ENCODE results near the gene SPIRE2.
"Not testable (repeated sequence)": the region's sequence is repeated elsewhere in the genome, so short reads cannot be mapped to it uniquely, and the experiment has no call there.

SPIRE2 gene

DNA sequence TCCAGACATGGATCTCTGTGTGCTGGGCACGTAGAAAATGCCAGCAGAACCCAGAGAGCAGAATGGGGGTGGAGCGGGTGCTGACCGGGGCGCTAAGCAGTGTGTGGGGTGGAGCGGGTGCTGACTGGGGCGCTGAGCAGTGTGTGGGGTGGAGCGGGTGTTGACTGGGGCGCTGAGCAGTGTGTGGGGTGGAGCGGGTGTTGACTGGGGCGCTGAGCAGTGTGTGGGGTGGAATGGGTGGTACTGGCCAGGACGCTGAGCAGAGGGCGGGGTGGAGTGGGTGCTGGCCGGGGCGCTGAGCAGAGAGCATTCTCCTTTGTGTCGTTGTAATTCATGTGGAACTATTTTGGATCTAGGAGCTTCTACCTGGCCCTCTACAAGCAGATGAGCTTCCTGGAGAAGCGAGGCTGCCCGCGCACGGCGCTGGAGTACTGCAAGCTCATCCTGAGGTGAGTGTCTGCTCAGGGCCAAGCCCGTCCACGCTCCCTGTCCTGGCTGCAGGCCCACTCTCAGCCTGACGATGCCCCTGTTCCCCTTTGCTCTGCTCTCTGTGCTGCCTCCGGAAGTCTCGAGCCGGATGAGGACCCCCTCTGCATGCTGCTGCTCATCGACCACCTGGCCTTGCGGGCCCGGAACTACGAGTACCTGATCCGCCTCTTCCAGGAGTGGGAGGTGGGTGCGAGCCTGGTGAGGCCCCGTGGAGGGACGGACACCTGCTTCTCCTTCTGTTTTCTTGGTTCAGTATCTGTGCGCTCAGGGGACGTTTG, 70.1 kb downstream of the SPIRE2 start:
- no peak for ATAC-seq

DNA sequence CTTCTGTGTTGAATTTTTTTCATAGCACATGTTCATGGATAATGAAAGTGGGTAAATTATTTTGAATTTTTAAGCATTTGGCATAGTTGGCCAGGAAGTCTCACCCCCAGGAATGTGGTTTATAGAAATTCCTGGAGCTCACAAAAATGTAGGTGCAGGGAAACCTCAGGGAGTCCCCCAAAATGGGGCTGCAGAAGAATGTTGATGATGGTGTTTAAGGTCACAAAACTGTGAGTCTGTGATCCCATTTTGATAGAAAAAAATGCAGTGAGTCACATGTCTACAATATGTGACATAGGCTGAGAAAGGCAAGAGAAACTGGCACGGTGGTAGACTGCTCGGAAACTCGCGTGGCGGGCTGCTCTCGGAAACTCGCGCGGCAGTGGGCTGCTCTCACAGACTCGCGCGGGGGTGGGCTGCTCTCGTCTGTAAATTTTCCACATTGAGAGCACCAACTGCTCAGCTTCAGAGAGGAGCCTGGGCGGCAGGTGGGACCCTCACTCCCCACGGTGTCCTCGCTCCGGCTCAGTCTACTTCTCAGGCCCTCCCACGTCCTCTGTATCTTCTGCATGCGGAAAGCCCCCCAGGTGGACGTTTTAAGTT, 71.7 kb downstream of the SPIRE2 start:
- ATAC-seq (peak; percentile 41), DNase-seq (no peak)

More for the DNA sequence above, 70.1 kb downstream of the SPIRE2 start:
- no peak for DNase-seq

DNA sequence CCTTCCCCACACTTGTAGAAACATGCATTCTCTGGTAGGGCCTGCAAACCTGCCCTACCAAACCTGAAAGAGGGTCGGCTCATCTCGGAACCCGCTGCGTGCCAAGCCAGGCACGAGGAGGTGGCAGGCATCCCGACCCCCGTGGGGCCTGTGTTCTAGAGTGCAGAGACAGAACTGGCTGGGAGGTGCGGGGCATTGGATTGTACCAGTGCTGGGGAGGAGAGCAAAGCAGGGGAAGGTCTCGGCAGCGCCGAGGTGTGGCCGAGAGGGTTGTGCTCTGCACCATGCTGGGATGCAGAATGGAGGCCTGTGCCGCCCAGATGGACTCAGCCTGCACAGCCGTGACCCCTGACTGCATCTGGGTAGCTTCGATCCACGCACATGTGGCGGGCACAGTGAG, 72.6 kb downstream of the SPIRE2 start:
- no peak for DNase-seq
- ATAC-seq = no peak

DNA sequence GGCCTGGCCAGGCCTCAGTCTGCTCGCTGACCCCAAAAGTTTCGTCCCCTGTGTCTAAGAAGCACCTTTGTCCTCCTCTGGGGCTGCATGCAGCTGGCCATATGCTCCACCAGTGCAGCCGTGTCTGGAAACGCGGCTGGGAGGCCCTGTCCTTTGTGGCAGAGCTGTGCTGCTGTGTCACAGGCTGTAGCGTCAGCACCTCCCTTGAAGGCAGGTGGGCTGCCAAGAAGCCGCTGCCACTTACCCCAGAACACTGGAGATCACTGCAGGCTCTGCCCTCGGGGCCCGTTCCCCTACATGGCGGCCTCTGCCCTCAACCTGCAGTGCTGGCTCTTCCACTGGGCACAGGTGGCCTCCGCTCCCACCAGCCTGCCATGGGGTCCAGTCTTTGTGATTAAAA, 74.7 kb downstream of the SPIRE2 start:
- DNase-seq (no peak), ATAC-seq (no peak)

DNA sequence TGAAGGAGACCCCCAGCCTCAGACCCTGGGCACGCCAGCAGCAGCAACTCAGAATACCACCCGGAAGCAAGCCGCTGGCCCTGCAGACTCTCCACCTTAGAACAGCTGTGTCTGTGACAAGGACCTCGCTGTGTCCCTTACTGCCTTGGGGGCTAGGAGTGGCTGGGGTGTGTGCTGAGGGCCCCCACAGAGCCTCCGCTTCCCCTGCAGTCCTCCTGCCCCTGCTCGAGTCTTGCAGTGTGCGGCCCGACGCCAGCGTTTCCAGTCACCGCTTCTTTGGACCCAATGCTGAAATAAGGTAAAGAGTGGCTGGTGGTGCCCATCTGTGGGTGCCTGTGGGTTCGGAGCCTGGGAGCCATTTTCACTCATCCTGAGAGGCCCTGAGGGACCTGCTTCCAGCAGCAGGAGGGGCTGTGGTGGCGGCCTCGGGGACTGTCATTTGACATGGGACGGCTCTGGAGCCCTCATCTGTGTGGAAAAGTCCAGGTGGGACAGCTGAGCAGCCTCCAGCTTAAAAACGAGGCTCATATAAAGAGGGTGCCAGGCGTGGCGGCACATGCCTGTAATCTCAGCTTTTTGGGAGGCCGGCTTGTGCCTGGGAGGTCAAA, 75.7 kb downstream of the SPIRE2 start:
- no peak for ATAC-seq
- no peak for DNase-seq

DNA sequence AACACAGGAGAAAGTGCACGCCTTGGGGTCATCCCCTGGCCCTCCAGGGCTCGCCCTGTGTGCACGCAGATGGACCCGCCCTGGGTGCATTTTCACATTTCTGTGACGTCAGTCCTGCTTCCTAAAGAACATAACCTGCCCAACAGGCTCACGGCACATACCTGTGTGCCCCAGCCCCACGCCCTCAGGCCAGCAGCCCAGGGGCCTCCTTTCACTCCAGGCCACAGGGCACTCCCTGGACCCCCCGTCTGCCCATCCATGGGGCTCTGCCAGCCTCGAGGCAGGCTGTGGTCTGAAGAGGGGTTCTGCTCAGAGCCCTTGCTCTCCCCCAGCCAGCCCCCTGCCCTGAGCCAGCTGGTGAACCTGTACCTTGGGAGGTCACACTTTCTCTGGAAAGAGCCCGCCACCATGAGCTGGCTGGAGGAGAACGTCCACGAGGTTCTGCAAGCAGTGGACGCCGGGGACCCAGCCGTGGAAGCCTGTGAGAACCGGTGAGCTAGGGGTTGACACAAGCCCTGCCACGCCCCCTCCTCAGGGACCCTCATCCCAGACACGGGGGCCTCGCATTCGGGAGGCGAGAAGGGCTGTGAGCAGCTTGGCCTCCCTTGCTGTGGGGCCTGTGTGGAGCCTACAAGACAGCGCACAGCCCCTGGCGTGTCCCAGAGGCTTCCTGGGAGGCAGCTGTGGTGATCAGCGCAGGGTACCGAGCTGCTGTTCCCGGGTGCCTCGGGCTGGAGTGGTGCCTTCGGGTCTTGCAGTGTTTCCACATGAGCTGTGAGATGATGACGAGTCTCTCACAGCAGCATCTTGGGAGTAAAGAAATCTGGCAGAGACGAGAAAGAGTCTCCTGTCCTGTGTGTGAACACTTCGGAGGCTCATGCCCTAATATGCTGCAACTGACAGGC, 76.6 kb downstream of the SPIRE2 start:
- no peak for ATAC-seq
- no peak for DNase-seq

DNA sequence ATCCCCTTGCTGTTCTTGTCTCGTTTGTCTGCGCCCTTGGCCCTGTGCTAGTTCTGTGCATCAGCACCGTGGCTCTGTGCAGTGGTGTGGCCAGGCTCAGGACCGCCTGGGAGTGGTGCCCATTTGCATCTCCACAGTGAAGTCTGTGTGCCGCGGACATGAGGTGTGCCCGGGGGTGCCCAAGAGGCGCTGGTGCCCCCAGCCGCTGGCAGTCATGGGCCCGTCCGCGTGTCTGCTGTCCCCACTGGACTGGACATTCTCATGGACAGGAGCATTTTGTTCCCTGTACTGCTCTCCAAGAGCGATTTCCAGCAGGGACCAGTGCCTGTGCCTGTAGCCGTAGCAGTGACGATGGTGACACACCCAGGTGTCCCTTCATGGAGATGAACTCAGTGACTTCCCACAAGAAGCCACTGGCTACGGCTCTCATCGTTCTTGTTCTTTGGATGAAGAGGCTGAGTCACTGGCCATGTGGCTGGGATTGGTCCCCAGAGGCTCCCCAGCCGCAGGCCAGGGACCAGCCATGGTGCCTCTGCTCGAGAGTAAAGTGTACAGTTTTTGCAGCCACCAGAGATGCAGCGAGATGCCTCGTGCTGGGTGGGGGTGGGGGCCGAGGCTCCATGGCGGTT, 77.3 kb downstream of the SPIRE2 start:
- DNase-seq = no peak
- ATAC-seq = no peak

DNA sequence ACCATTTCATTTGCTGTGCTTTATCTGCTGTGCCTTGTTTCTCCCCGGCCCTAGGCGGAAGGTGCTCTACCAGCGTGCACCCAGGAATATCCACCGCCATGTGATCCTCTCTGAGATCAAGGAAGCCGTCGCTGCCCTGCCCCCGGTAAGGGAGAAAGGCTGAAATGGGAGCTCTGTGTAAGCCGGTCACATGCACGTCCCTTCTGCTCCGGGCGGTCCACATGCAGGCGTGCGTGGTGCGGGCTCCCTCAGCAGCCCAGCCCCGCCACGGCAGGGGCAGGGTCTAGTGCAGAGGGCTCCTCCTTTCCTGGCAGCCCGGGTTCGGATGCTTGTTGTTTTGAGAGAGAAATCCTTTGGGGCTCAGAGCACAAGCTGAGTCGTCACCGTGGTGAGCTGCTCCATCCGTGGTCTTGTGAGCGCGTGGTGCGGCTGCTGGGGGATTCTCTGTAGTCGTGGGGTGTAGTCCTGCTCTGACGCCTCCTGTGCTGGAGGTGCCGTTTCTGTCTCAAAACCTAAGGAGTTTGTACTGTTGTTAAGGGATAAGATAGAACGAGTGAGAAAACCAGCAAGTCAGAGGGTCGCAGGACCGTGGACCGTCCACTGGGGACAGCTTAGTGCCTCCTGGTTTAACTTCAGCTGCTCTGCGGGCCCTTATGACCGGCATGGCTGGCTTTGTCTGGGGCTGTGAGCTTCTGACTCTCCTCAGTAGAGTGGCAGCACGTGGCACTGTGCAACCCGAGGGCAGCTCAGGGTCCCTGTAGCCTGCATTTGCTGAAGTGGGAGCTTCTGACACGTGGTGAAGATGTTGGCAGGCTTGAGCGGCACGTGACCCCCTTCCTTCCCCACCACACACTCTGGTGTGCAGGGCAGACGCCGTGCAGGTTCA, 78.1 kb downstream of the SPIRE2 start:
- ATAC-seq (no peak), DNase-seq (no peak)

DNA sequence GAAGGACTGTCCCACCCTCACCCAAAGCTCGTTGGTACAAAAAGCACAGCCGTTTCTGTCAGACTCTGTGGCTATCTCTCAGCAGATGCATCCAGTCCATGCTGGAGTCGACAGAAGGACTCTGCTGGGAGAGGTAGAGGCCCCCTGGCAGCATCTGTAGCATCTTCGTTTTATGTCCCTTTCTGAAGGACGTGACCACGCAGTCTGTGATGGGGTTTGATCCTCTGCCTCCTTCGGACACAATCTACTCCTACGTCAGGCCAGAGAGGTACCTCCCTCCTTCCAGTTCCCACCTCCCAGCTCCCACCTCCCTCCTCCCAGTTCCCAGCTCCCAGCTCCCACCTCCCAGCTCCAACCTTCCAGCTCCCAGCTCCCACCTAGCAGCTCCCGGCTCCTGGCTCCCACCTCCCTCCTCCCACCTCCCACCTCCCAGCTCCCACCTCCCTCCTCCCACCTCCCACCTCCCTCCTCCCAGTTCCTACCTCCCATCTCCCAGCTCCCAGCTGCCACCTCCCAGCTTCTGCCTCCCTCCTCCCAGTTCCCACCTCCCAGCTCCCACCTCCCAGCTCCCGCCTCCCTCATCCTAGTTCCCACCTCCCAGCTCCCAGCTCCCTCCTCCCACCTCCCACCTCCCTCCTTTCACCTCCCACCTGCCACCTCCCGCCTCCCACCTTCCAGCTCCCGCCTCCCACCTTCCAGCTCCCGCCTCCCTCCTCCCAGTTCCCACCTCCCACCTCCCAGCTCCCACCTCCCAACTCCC, 79.0 kb downstream of the SPIRE2 start:
- no peak for DNase-seq
- ATAC-seq = no peak

DNA sequence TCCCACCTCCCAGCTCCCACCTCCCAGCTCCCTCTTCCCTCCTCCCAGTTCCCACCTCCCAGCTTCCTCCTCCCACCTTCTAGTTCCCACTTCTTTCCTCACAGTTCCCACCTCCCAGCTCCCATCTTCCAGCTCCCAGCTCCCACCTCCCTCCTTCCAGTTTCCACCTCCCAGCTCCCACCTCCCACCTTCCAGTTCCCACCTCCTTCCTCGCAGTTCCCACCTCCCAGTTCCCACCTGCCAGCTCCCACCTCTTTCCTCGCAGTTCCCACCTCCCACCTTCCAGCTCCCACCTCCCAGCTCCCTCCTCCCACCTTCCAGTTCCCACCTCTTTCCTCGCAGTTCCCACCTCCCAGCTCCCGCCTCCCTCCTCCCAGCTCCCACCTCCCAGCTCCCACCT, 80.0 kb downstream of the SPIRE2 start:
- no peak for ATAC-seq
- no peak for DNase-seq

DNA sequence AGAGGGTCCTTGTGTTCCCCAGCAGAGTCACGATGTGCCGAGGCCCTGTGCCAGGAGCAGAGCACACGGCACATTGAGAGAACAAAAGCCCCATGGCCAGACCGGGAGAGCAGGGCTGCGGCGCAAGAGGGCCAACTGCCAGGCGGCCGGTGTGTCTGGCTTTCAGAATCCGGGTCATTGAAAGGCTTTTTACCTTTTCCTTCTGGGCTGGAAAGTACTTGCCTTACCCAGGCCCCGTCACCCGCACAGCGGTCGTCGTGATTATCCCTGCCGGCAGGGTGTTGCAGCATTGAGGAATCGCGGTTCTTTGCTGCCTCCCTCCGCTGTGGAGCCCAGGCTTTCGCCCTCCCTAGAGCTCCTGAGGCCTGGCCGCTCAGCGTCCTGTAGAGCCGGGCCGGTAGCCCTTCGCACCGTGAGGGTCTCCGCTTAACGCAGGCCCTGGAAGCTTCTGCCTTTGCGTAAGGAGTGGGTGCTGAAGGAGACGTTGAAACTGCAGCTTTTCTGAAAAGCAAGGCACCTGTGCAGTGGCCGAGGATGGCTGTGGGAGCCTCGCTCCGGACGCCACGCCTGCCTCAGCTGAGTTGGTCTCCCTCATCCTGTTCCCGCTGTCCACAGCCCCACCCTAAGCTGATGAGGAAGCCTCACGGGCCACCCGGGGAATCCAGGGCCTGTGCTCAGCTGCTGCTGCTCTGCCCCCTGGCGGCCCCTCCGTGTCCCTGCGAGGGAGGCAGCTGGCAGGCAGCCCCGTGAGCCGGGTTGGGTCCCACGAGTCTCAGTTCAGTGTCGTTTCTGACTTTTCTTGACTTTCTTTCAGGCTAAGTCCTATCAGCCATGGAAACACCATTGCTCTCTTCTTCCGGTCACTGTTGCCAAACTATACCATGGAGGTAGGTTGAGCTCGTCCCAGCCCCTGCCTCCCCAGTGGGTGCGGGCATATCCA, 81.8 kb downstream of the SPIRE2 start:
- ATAC-seq = peak; percentile 66
- DNase-seq = peak; percentile 80

DNA sequence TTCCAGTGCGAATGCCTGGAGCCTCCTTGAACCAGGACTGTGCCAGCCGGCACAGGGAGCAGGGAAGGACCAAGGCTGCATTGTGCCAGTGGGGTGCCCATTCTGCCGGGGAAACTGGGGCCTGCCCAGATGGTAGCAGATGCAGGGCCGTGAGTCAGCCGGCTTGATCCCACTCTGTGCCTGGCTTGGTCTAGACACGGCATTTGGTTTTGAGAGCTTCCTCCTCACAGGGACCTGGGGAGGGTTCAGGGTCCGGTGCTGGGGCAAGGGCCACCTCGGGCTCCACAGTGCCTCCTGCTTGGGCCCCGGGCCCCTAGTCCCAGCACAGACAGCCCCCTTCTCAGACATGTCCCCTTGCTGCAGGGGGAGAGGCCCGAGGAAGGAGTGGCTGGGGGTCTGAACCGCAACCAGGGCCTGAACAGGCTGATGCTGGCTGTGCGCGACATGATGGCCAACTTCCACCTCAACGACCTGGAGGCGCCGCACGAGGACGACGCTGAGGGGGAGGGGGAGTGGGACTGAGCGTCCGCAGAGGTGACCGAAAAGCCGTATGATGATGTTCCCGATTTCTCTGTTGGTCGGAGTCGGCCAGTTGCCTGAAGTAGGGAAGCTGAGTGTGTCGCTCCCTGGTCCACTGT, 82.6 kb downstream of the SPIRE2 start:
- ATAC-seq (no peak), DNase-seq (no peak)

DNA sequence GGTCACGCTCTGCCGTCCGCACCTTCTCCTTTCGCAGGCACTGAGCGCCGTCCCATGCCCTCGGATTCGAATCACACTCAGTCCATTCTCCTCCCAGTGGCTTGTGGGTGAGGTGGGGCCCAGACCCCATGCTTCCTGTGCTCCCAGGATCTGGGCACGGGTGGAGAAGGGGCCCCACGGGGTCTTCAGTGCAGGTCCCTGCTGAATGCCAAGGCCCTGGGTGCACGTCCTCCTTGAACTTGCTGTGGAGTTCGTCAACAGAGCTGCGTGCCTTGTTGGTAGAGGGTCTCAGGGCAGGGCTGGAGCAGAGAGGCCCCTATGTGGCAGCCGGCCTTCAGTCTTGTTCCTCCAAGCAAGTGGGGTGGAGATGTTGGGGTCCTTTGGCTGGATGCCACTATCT, 83.1 kb downstream of the SPIRE2 start:
- no peak for DNase-seq
- ATAC-seq = no peak

DNA sequence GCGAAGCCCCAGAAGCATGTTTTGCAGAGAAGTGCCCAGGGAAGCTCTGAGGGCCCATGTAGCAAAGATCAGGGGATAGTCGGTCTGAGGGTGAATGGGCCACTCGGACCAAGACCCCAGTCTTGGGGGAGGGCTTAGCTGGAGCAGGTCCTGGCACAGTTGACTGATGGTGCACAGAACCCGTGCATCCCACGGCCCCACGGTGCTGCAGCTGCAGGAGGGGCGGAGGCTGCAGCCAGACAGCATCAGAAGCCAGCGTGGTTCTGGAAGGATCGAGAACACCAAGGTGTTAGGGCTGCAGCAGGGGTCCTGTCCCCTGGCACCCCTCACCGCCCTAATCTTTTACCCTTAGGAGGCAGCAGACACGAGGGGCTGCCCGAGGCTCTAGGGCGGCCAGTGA, 83.9 kb downstream of the SPIRE2 start:
- DNase-seq (no peak), ATAC-seq (no peak)

DNA sequence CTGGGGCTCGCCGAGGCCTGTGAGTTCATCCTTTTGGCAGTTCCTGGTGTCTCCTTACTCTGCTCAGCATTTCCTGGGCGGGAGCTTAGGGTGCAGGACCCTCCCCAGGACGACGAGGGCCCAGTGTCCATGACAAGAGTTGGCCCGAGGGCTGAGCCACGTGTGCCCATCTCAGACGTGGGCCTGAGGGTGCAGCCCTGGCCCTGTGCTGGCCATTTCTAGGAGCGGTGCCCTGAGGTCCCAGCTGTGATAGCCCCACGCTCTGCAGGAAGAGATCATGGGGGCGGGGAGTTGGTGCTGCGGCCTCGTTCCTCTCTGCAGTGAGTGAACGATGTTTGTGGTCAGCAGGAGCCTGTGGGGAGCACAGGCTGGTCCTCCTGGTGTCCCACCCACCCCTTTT, 84.4 kb downstream of the SPIRE2 start:
- ATAC-seq = no peak

DNA sequence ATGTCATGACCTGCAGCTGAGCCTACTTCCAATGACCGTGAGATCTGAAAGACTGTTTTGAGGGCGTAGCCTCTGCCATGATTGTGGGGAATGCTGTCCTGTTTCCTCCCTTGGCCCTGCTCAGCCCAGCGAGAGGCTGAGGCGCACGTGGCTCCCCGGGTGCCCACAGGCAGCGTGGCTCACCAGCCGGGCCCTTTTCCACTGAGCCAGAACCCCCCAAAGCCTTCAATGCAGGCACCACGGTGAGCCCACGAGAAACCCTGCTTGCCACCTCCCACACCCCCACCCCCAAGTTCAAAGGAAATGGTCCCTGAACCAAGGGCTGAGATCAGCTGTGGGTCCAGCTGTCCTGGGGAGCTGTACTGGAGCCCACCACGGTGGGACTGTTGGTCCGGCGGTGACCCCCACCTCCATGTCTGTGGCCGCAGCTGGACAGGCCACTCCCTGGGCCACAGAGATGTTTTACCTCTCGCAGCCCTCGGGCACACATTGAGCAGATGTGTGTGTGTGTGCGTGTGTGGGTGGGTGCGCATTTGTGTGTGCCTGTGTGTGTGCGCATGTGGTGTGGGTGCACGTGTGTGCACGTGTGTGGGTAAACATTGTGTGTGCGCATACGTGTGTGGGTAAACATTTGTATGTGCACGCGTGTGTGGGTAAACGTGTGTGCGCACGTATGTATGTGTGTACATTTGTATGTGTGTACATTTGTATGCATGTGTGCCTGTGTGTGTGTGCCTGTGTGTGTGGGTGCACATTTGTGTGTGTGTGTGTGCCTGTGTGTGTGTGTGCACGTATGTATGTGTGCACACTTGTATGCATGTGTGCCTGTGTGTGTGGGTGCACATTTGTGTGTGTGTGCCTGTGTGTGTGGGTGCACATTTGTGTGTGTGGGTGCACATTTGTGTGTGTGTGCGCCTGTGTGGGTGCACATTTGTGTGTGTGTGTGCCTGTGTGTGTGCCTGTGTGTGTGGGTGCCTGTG, 85.4 kb downstream of the SPIRE2 start:
- DNase-seq (no peak), ATAC-seq (no peak)

More for the DNA sequence above, 84.4 kb downstream of the SPIRE2 start:
- DNase-seq = no peak

DNA sequence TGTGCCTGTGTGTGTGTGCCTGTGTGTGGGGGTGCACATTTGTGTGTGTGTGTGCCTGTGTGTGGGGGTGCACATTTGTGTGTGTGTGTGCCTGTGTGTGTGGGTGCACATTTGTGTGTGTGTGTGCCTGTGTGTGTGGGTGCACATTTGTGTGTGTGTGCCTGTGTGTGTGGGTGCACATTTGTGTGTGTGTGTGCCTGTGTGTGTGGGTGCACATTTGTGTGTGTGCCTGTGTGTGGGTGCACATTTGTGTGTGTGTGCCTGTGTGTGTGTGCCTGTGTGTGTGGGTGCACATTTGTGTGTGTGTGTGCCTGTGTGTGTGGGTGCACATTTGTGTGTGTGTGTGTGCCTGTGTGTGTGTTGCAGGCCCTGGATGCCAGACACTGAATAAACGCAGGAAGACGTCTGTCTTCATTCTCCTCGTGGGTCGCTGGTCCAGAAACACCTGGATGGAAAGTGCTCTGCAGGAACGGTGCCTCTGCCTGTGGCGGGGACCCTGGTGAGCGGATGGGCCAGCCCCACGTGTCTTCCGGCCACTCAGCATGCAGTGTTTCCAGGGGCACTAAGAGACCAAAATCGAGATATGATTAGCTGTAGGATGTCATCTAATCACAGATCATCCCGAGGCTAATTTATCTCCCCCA, 86.5 kb downstream of the SPIRE2 start:
- DNase-seq, ATAC-seq: not testable (repeated sequence)

Data from stimulated activated naive CD8-positive, alpha-beta T cell treated with anti-CD3 and anti-CD28 coated beads, Interleukin-15, Interleukin-2, amounts not matched to agents 100 U/mL and 50 U/mL, for 24 hours (primary cell).